ENCODE data around the gene PYGM. TPM values are rescaled to one million over a fixed set of nuclear protein-coding genes. Genes with fewer than 3 reads are reported as not detected.

Gene PYGM
- total RNA-seq, 1 experiment from 2014 or later = 1.4 TPM

GRCh38 chr11:64718780-64719124, 41.0 kb downstream of the PYGM start:
- Mint-ChIP-seq H3K27me3 (ENCODE audit: insufficient read depth, unreplicated experiment) (peaks cover 36% of the 10 kb centered on the region), H3K4me1 (ENCODE audit: low read depth, unreplicated experiment) (no peaks in the 10 kb centered on the region)

GRCh38 chr11:64718084-64718779, 41.5 kb downstream of the PYGM start:
- POLR2A ChIA-PET = no interaction called here
- CTCF ChIA-PET = interaction anchor here (1.6 kb wide), 1 partner anchor 30 kb away, joined by 5 read pairs; no protein-coding TSS in a partner anchor

More at GRCh38 chr11:64718780-64719124, 41.0 kb downstream of the PYGM start:
- DNase-seq = no peak
- H3K9me3 Mint-ChIP-seq (ENCODE audit: unreplicated experiment) = no peaks in the 10 kb centered on the region
- intact Hi-C loops (cut with micrococcal nuclease; ENCODE audit: unreplicated experiment) = no loop called here
- no peaks in the 10 kb centered on the region for H3K36me3 Mint-ChIP-seq (ENCODE audit: insufficient read depth, unreplicated experiment)
- Histone ChIP-seq H3K9me3 (no peaks in the 10 kb centered on the region), H3K27me3 (replicated peaks; ENCODE audit: control insufficient read depth, insufficient read depth, low read length) (peaks cover 14% of the 10 kb centered on the region), H3K36me3 (ENCODE audit: control insufficient read depth, insufficient read depth, low read length) (no peaks in the 10 kb centered on the region), H3K4me1 (peaks cover 5% of the 10 kb centered on the region), H3K4me3 (ENCODE audit: low read depth, low read length) (no peak overlapping the region)
- POLR2A ChIA-PET = no interaction called here
- no peak overlapping the region for H3K27ac Mint-ChIP-seq (ENCODE audit: unreplicated experiment)
- no peak for TF ChIP-seq CTCF (IDR thresholded peaks at IDR 0.05; ENCODE audit: insufficient read depth in 1 of 2, low read depth in 1 of 2, low read length in 1 of 2, severe bottlenecking in 1 of 2, unreplicated experiment in 1 of 2)
- BruUV-seq (replicated peaks) = no TSS peak
- CTCF ChIA-PET = interaction anchor here (1.6 kb wide), 1 partner anchor 30 kb away, joined by 5 read pairs; no protein-coding TSS in a partner anchor
- H3K4me3 Mint-ChIP-seq (ENCODE audit: unreplicated experiment) = no peak overlapping the region

GRCh38 chr11:64717268-64717578, 42.6 kb downstream of the PYGM start:
- no peak for TF ChIP-seq CTCF (IDR thresholded peaks at IDR 0.05; ENCODE audit: insufficient read depth in 1 of 2, low read depth in 1 of 2, low read length in 1 of 2, severe bottlenecking in 1 of 2, unreplicated experiment in 1 of 2)
- Mint-ChIP-seq H3K4me3 (ENCODE audit: unreplicated experiment) (no peak overlapping the region), H3K9me3 (ENCODE audit: unreplicated experiment) (no peaks in the 10 kb centered on the region), H3K27me3 (ENCODE audit: insufficient read depth, unreplicated experiment) (peaks cover 33% of the 10 kb centered on the region), H3K4me1 (ENCODE audit: low read depth, unreplicated experiment) (no peaks in the 10 kb centered on the region), H3K27ac (ENCODE audit: unreplicated experiment) (no peak overlapping the region), H3K36me3 (ENCODE audit: insufficient read depth, unreplicated experiment) (no peaks in the 10 kb centered on the region)
- Histone ChIP-seq H3K9me3 (no peaks in the 10 kb centered on the region), H3K4me1 (no peaks in the 10 kb centered on the region), H3K4me3 (ENCODE audit: low read depth, low read length) (no peak overlapping the region), H3K27me3 (replicated peaks; ENCODE audit: control insufficient read depth, insufficient read depth, low read length) (peaks cover 14% of the 10 kb centered on the region), H3K36me3 (ENCODE audit: control insufficient read depth, insufficient read depth, low read length) (no peaks in the 10 kb centered on the region)
- ChIA-PET CTCF (interaction anchor here (0.7 kb wide), 1 partner anchor 134 kb away, joined by 4 read pairs; no protein-coding TSS in a partner anchor), POLR2A (no interaction called here)
- no TSS peak for BruUV-seq (replicated peaks)
- intact Hi-C loops (cut with micrococcal nuclease; ENCODE audit: unreplicated experiment) = no loop called here
- DNase-seq = no peak

More at GRCh38 chr11:64718084-64718779, 41.5 kb downstream of the PYGM start:
- peaks cover 36% of the 10 kb centered on the region for H3K27me3 Mint-ChIP-seq (ENCODE audit: insufficient read depth, unreplicated experiment)
- no peak for TF ChIP-seq CTCF (IDR thresholded peaks at IDR 0.05; ENCODE audit: insufficient read depth in 1 of 2, low read depth in 1 of 2, low read length in 1 of 2, severe bottlenecking in 1 of 2, unreplicated experiment in 1 of 2)
- H3K36me3 ChIP-seq (ENCODE audit: control insufficient read depth, insufficient read depth, low read length) = no peaks in the 10 kb centered on the region
- H3K4me3 Mint-ChIP-seq (ENCODE audit: unreplicated experiment) = no peak overlapping the region
- DNase-seq = no peak
- no TSS peak for BruUV-seq (replicated peaks)
- intact Hi-C loops (cut with micrococcal nuclease; ENCODE audit: unreplicated experiment) = no loop called here
- no peak overlapping the region for H3K27ac Mint-ChIP-seq (ENCODE audit: unreplicated experiment)
- H3K36me3 Mint-ChIP-seq (ENCODE audit: insufficient read depth, unreplicated experiment) = no peaks in the 10 kb centered on the region
- H3K4me1 Mint-ChIP-seq (ENCODE audit: low read depth, unreplicated experiment) = no peaks in the 10 kb centered on the region
- H3K9me3 Mint-ChIP-seq (ENCODE audit: unreplicated experiment) = no peaks in the 10 kb centered on the region
- no peaks in the 10 kb centered on the region for H3K9me3 ChIP-seq
- H3K4me3 ChIP-seq (ENCODE audit: low read depth, low read length) = no peak overlapping the region
- H3K27me3 ChIP-seq (replicated peaks; ENCODE audit: control insufficient read depth, insufficient read depth, low read length) = peaks cover 14% of the 10 kb centered on the region
- H3K4me1 ChIP-seq = peaks cover under 1% of the 10 kb centered on the region; the same call in 1 of the 2 replicates

Measured in Caco-2 (cell line).